HG03354 (cell line): ENCODE measurements around the gene CARS1.
A peak's percentile ranks its signal among the peaks of the same experiment; 100 is the strongest.

Experiments
- ATAC-seq: cut with Tn5 transposase; IDR thresholded peaks from one replicate; pipeline ENCODE4 v1.9.1; 2021; ENCODE audit warnings: mild to moderate bottlenecking; ENCODE audit not compliant: unreplicated experiment, poor library complexity, severe bottlenecking

CARS1 gene

DNA sequence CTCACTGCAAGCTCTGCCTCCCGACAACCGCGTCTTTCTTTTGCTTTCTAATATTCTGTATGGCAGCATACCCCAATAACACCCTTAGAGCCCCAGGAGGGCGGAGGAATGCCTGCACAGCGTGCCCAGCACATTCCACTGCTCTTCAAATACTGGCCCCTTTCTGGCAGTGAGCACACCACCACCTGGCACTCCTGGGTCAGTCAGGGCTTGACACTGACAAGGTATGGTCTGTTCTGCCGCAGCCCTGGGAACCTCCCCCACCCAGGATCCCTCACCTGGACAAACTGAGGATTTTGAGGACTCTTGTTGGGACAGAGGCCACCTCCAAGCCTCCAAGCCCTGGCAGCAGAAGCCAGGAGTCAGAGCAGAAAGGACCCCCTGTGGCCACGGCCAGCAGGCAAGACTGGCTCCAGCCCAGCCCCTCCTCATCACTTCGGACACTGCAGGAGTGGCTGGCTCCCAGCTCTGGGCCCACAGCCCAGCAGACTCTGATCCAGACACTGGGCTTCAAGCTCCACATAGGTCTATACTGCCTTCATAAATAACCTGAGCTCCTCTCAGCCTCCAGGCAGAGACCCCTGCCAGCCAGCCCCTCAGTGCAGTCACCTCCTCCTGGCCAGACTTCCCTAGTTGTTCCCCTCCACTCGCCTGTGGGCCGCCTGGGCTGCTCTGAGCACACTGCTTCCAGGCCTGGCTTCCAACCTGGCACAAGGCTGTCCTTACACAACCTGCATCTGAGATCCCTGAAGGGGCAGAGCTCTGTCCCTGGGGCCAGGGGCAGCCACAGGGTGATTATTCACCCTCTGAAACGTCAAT lies 14.5 kb downstream of the CARS1 start:
- no peak for ATAC-seq

DNA sequence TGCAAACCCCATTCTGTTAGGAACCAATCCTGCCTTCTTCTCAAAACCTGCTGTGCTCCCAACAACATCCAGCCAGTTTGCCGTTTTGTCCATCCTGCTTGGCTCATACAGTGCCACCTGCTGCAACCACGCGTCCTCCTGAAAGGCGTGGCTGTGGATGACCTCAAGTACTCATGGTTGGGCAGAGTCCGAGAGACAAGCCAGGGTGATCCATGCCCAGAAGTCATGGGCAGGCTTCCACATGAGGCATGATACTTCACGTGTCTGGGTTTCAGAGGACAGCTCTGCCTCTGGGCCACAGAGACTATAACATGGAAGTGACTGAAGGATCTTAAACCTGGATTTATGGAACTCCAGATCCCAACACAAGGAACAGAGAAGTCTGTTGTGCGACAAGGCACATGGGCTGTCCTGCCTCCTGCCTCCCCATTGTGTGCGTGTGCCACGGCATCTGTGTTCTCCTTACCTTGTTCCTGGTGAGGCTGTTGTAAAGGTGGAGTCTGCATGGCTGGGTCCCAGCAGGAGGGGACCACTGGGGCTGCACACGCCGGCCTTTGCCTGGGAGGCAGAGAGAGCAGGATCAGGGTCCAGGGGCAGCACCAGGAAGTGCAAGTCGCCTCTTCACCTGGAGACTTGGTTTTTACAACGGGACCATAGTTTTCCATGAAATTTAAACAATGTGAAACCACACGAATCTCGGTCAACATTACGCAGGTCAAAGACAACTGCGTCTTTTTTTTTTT lies 15.4 kb downstream of the CARS1 start:
- ATAC-seq = no peak

DNA sequence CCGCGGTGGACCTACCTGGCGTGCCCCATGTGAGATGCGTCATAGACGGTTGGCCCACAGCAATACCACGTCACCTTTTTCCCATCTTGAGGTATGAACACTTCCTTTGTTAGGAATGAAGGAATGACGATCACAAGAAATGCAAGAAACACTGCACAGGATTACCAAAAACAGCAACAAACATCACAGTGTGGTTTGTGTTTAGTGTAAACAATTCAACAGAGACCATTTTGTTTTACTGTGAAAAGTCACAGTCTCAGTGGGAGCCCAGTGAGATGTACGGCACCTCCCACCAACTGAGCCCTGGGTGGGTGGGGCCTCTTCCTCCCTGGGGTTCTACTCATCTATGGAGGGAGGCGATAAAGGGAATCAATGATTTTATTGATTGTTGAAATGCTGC lies 16.3 kb downstream of the CARS1 start:
- ATAC-seq = no peak

DNA sequence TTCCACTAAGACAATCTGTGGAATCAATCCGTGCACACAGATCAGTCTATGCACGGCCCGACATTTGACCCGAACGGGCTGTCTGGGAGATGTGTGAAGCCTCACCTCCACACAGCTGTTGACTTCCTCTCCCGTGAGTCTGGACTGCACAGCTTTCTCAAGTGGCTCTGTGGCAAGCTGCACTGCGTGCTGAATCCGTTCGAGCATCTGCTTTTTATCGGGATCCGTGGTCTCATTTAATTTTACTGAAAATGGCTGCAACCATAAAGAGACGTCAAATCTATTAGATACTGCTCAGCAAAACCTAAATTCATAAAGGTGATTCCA lies 19.3 kb downstream of the CARS1 start:
- ATAC-seq = no peak

DNA sequence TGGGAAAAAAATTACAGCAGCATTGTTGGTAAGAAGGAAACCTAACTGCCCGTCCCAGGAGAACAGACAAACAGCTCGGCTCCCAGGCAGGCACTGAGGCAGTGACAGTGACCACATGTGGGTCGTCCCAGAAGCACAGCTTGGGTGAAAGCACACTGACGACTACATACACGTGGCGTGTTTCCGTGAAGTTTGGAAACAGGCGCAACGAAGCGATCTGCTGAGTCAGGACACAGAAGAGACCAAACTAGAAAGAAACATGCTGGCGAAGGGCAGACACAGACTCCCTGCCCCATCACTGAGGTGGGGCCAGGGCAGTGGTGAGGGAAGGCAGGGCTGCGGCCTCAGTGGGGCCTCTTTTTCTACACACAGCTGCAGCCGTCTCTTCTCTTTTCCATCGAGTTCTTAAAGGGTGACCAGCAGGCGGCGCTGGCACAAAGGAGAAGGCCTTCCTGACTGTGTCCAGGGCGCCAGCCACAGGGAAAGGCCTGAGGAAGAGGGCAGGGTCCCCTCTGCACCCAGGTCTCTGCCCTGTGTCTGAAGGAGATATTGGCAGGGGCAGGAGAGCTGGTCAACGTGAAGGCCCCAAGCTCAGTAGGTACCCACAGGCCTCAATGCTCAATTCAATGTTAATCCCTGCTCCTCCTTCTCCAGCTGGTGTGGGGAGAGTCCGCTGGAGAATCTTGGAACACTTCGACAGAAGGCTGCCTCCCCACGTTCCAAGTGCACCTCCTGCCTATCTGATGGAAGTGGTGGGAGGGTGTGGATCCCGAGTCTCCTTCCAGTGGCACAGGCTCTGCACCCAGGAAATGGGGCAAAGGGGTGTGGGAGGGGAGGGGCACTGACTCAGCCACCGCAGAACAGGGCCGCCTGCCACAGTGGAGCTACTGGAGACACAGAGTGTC lies 19.9 kb downstream of the CARS1 start:
- no peak for ATAC-seq

DNA sequence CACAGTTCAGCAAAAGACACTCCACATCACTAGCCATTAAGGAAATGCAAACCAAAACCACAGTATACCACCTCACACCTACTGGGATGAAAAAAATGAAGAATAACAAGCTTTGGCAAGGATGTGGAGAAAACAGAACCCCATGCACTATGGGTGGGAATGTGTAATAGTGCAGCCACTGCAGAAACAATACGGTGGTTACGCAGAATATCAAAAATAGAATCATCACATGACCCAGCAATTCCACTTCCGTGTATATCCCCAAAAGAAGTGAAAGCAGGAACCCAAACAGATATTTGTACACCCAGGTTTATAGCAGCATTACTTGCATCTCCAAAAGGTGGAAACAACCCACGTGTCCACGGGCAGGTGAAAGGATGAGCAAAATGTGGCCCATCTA lies 20.8 kb downstream of the CARS1 start:
- no peak for ATAC-seq

DNA sequence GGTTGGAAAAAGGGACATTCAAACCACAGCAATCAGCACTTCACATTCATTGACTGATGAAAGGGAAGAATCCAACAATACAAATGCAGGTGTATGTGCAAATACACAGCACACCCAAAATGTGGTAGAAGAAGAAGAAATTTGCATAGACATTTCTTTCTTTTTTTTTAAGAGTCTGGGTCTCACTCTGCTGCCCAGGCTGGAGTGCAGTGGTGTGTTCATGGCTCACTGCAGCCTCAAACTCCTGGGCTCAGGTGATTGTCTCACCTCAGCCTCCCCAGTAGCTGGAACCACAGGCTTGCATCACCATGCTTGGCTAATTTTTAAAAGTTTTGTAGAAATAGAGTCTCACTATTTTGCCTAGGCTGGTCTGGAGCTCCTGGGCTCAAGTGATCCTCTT lies 21.9 kb downstream of the CARS1 start:
- ATAC-seq = no peak

DNA sequence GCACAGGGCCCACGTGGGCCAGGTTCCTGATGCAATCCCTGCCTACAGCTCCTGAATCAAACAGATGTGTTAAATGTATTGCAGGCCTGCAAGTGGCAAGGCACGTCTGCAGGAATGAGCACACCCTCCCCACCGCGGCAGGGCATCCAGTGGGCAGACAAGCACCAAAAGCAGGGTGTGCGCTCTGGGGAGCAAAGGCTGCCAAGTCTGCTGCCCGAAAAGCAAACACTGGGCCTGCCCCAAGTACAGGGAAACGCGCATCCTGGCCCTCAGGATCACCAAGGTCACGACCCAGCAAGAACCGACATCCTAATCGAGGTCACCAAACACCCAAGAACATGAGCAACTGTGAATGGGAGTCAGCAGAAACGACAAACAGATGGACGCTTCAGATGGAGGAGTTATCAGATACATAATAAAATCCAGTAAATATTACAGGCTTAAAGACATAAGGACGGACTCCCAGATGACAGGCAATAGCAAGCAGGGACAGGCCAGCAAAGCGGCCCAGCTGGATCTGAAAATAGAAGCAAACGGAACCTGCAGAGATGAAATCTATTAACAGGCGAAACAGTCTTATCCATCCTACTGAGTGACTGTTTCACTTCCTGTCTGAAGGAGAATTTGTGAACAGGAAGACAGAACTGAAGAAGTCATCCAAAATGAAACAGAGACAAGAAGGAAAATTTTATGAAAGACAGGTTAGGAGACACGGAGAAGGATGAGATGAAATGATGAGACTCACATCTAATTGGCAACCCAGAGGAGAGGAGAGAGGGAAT lies 26.7 kb downstream of the CARS1 start:
- no peak for ATAC-seq

DNA sequence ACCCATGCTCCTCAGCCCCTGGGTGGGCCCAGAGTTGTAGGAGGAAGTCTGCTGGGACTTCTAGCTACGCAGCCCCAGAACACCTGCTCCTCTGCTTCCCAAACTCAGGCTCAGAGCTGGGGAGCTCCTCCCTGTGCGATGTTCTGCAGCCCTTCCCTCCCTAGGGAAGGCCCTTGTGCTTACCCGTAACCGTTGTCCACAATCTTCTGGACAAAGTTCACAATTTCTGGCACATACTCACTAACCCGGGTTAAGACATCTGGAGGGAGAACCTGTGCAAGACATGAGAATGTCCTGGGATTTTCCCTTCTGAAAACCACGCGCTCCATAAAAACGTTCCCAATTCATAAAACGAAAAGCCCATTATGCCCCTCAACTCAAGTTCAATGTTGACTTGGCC lies 28.4 kb downstream of the CARS1 start:
- ATAC-seq = no peak

DNA sequence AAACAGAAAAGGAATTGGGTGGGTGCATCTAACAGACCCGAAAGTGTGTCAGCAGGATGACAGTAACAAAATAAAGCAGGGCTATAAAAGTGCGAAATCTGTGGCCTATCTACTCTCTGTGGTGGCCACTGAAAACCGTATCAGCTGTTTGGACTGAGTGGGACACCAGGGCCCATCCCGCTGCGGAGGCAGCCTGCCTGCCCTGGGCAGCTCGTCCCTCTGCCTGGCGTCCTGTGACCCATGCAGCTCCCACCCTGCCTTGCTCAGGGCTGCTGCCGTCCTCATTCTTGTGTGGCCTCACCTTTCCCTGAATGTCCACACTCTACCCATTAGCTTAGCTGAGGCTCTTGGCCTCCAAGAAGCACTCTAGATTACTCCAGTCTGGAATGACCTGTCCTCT lies 30.4 kb downstream of the CARS1 start:
- ATAC-seq = no peak

DNA sequence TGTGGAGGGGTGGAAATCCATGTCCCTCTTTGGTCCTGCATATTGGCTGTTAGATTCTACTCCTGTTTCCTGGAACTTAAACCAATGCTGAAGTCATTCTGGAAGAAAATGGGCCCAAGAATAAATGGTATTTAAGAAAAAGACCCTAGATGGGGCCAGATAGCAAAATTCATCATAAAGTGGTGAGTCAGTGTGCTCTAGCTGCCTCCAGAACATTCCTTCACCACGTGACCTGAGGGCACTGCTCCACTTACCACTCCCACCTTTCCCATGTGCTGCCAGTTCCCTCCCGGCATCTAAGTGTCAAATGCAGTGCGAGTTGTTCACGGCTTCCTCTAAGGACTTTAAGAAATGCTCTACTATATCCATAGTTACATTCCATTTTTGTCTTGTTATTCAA lies 34.2 kb downstream of the CARS1 start:
- ATAC-seq = no peak

DNA sequence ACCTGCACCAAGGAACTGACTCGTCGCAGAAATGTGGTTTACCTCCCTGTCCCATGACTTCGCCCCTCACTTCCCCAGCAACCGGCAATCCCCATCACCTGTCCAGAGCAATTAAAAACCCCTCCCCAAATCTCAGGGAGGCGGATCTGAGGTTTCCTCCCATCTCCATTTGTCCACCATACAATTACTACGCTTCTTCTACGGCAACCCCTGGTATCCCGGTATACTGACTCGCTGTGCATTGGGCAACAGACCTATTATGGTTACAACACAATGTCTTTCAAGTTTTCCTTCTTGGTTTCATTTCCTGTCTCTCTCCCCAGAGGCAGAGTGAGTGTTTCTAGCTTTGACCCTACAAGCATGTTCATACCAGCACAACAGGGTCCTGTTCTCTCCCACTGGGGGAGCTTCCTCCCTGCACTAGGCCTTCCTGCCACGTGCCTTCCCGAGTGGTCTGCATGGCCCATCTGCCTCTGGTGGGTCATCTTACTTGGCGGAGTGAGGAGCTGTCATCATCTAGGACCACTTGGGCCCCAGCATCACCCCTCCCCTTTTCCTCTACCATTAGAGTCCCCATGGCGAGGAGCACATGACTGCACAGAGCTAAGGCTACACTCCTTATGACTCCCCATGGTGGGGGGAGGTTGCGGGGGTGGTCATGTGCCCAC lies 34.8 kb downstream of the CARS1 start:
- ATAC-seq = peak; percentile 73

DNA sequence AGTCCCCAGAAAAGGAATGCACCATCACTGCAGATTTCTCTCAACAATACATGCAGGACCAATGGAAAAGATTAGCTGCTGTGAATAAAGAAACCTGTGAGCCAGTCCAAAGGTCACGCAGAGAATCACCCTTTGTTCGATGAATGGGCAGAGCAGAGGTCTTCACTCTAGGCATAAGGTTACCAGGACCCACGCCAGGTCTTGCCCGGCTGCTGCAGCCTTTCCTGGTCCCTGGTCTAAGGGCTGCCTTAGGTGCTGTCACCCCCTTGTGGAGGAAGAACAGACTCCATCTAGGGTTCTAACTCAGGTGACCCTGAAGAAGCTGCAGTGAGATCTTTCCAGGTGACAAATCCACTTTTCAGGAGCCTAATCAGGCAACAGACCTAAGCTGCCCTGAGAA lies 36.1 kb downstream of the CARS1 start:
- no peak for ATAC-seq

DNA sequence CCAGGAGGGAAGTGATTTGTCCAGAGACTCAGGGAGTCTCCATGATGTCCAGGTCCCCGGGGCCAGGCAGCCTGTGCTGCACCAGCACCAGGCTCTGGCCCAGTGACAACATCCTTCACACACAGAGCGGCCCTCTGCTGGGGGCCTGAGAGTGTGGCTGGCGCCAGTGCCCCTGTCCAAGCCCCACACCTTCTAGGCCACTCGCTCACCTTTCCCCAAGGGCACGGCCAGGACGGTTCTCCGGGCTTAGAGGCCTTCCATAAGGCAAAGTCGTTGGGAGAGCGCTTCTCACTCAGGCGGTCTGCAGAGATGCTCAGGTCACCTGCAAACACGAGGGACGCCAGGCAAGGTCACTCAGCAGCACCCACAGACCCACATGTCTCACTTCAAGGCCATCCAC lies 37.2 kb downstream of the CARS1 start:
- no peak for ATAC-seq

DNA sequence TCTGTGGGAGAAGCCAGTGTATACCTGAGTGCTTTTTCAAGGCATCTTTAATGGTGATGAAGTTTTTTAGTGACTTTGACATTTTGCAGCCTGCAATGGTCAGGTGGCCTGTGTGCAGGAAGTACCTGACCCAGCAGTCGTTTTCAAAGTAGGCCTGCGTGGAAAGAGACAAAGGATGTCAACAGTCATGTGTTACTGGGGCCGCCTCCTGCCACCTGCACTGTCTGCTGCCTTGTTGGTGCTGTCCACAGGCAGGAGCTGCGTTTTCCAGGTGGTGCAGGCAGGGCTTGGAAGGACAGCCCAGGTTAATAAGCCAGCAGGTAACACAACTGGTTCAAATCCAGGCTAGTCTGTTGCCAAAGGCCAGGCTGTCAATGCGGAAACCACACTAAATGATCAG lies 38.6 kb downstream of the CARS1 start:
- no peak for ATAC-seq

DNA sequence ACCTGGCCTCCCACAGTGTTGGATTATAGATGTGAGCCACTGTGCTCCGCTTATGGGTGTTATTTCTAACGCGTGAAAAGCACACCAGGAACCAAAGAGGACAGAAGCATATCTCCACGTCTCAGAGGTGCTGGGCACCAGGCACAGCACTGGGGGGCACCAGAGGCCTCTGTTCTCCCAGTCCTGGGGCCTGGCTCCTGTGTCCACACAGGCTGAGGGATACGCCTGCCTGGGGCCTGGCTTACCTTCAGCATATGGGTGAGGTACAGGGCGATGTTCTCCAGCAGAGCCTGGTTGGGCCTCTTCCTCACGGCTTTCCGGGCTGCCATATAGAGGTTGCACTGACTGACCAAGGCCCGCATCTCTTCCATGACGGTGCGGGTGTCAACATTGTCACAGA lies 40.4 kb downstream of the CARS1 start:
- ATAC-seq = no peak

DNA sequence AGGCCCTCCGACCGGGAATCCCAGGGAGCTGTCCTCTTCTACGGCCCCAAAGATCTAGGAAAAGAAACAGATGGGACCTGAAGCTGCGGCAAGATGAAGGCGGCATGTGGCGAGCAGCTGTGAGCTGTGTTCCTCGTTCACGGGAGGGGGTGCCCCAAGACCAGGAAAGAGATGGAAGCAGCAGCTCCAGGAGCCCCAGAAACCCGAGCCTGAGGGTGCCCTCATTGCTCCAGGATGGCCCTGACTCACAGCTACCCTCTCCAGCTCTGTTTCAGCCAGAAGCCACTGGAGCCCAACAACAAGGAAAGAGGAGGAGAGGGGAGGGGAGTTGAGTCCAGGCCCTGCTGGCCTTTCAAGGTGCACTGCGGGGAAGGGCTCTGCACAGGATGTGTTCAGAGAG lies 41.4 kb downstream of the CARS1 start:
- ATAC-seq = no peak

DNA sequence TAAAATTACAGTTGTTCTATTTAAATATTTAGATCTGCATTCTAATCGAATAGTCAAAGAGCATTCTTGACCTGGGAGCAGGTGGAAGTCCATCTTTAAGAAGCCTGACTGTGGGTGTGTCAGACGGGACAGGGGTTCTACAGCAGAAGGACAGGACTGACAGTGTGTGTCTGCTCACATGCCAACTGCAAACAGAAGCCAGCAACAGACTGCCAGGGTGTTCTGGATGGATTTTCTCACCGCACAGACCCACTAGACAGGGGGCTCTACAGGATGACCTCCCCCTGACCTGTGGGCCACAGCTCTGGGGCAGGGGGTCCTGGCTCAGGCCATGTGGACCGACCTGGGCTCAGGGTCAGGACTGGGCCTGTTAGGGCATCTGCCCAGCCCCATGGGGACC lies 42.3 kb downstream of the CARS1 start:
- no peak for ATAC-seq
